ENCODE measurements around the gene PLA2G4E. TPM values are rescaled to one million over a fixed set of nuclear protein-coding genes. Genes with fewer than 3 reads are reported as not detected.

The PLA2G4E gene
- total and polyA plus RNA-seq, 2 experiments from 2014 or later = not detected

GRCh38 chr15:41994171-41994650, 26.6 kb downstream of the PLA2G4E start:
- Mint-ChIP-seq H3K36me3 (ENCODE audit: low read depth) (no peaks in the 10 kb centered on the region), H3K4me3 (no peak overlapping the region), H3K27ac (no peak overlapping the region), H3K4me1 (peaks cover 7% of the 10 kb centered on the region), H3K27me3 (ENCODE audit: insufficient read depth, low read depth, poor library complexity) (peaks cover 5% of the 10 kb centered on the region), H3K9me3 (no peaks in the 10 kb centered on the region)
- Histone ChIP-seq H3F3A (replicated peaks; ENCODE audit: low read depth) (no peaks in the 10 kb centered on the region), H4K20me1 (replicated peaks; ENCODE audit: insufficient read depth) (no peaks in the 10 kb centered on the region), H3K4me1 (ENCODE audit: insufficient read depth) (peaks cover 8% of the 10 kb centered on the region; the same call in 1 of the 2 replicates), H3K27me3 (ENCODE audit: insufficient read depth) (no peaks in the 10 kb centered on the region), H3K79me2 (replicated peaks; ENCODE audit: insufficient read depth) (no peaks in the 10 kb centered on the region), H3K27ac (ENCODE audit: low read depth) (no peak overlapping the region), H2AFZ (no peak overlapping the region), H3K4me3 (no peak overlapping the region), H3K4me2 (no peak overlapping the region), H3K9me2 (ENCODE audit: insufficient read depth) (no peaks in the 10 kb centered on the region), H3K36me3 (ENCODE audit: insufficient read depth) (no peaks in the 10 kb centered on the region)
- ATAC-seq = no peak
- no peak for DNase-seq (ENCODE audit: low spot score)
- no peak for TF ChIP-seq EZH2 (IDR thresholded peaks at IDR 0.05; ENCODE audit: low read depth, unreplicated experiment)
- no peak for TF ChIP-seq STAT1 (IDR thresholded peaks at IDR 0.05; ENCODE audit: unreplicated experiment)
- no peak for TF ChIP-seq POLR2AphosphoS5 (IDR thresholded peaks at IDR 0.05; ENCODE audit: low read depth)
- no peak for TF ChIP-seq NANOG (IDR thresholded peaks at IDR 0.05; ENCODE audit: borderline replicate concordance)
- TF ChIP-seq CTCF (conservative IDR thresholded peaks at IDR 0.05; ENCODE audit: low read depth in 2 of 2) = no peak
- no peak for TF ChIP-seq ZNF462 (CRISPR knock-in tag; IDR thresholded peaks at IDR 0.05)
- TF ChIP-seq CREB1 (CRISPR knock-in tag; IDR thresholded peaks at IDR 0.05; ENCODE audit: low read depth) = no peak
- TF ChIP-seq, protein P1, sequence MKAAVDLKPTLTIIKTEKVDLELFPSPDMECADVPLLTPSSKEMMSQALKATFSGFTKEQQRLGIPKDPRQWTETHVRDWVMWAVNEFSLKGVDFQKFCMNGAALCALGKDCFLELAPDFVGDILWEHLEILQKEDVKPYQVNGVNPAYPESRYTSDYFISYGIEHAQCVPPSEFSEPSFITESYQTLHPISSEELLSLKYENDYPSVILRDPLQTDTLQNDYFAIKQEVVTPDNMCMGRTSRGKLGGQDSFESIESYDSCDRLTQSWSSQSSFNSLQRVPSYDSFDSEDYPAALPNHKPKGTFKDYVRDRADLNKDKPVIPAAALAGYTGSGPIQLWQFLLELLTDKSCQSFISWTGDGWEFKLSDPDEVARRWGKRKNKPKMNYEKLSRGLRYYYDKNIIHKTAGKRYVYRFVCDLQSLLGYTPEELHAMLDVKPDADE (IDR thresholded peaks at IDR 0.05) = no peak
- TF ChIP-seq JUNB (IDR thresholded peaks at IDR 0.05; ENCODE audit: unreplicated experiment) = no peak
- TF ChIP-seq ZNF331 (CRISPR knock-in tag; IDR thresholded peaks at IDR 0.05; ENCODE audit: low read depth) = no peak
- no peak for TF ChIP-seq ZNF114 (CRISPR knock-in tag; IDR thresholded peaks at IDR 0.05)
- no peak for TF ChIP-seq EZH2phosphoT487 (IDR thresholded peaks at IDR 0.05; ENCODE audit: unreplicated experiment)
- TF ChIP-seq, protein P2, sequence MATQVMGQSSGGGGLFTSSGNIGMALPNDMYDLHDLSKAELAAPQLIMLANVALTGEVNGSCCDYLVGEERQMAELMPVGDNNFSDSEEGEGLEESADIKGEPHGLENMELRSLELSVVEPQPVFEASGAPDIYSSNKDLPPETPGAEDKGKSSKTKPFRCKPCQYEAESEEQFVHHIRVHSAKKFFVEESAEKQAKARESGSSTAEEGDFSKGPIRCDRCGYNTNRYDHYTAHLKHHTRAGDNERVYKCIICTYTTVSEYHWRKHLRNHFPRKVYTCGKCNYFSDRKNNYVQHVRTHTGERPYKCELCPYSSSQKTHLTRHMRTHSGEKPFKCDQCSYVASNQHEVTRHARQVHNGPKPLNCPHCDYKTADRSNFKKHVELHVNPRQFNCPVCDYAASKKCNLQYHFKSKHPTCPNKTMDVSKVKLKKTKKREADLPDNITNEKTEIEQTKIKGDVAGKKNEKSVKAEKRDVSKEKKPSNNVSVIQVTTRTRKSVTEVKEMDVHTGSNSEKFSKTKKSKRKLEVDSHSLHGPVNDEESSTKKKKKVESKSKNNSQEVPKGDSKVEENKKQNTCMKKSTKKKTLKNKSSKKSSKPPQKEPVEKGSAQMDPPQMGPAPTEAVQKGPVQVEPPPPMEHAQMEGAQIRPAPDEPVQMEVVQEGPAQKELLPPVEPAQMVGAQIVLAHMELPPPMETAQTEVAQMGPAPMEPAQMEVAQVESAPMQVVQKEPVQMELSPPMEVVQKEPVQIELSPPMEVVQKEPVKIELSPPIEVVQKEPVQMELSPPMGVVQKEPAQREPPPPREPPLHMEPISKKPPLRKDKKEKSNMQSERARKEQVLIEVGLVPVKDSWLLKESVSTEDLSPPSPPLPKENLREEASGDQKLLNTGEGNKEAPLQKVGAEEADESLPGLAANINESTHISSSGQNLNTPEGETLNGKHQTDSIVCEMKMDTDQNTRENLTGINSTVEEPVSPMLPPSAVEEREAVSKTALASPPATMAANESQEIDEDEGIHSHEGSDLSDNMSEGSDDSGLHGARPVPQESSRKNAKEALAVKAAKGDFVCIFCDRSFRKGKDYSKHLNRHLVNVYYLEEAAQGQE (IDR thresholded peaks at IDR 0.05; ENCODE audit: unreplicated experiment) = no peak
